Retinal pigment epithelial cell (primary cell): ENCODE results near the gene UBASH3B.
"Not testable (repeated sequence)": the region's sequence is repeated elsewhere in the genome, so short reads cannot be mapped to it uniquely, and the experiment has no call there.

ENCODE experiments used
- DNase-seq: peaks from one replicate; pipeline ENCODE4 v3.0.0-alpha.2; 2010; ENCODE audit warnings: low read depth
- H3K4me3 ChIP-seq: 2 replicates; pipeline ENCODE4 v1.5.1; 2011; ENCODE audit warnings: mild to moderate bottlenecking, low read length, control low read depth, moderate library complexity
- CTCF ChIP-seq: conservative IDR thresholded peaks from 2 replicates; pipeline ENCODE4 v1.5.1; 2011; ENCODE audit warnings: low read depth, low read length, control low read depth, inconsistent platforms

Gene UBASH3B, protein sequence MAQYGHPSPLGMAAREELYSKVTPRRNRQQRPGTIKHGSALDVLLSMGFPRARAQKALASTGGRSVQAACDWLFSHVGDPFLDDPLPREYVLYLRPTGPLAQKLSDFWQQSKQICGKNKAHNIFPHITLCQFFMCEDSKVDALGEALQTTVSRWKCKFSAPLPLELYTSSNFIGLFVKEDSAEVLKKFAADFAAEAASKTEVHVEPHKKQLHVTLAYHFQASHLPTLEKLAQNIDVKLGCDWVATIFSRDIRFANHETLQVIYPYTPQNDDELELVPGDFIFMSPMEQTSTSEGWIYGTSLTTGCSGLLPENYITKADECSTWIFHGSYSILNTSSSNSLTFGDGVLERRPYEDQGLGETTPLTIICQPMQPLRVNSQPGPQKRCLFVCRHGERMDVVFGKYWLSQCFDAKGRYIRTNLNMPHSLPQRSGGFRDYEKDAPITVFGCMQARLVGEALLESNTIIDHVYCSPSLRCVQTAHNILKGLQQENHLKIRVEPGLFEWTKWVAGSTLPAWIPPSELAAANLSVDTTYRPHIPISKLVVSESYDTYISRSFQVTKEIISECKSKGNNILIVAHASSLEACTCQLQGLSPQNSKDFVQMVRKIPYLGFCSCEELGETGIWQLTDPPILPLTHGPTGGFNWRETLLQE

DNA sequence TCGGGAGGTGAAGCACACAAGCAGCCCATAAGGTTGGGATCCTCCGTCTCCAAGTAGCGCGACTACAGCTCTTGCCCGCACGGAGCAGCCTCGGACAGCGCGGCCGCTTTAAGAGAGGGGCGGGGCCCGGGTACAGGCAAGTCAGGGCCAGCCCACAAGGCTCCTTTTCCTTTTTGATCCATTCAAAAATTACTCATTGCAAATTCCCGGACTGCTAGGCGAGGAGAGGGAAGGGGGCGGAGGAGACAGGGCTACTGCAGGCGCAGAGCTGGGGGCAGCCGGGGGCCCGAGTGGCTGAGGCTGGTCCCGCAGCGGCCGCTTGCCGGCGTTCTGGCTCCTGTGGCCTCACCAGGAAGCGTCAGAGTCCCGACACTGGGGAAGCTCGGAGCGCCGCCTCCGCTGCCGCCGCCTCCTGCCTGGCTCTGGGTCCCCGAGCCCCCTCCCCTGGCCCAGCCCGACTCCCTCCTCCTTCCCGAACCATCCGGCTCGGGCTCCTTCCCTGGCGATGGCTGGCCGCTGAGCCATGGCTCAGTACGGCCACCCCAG is at the start of gene UBASH3B:
UBASH3B (plus strand) TSS at position 196 of the 546 bp plus-strand sequence; CDS start at position 524, 328 bp downstream.
- H3K4me3 ChIP-seq = peak within 1 kb of the TSS; percentile 54
- peak; percentile 54 for DNase-seq
- TF ChIP-seq CTCF = no peak

DNA sequence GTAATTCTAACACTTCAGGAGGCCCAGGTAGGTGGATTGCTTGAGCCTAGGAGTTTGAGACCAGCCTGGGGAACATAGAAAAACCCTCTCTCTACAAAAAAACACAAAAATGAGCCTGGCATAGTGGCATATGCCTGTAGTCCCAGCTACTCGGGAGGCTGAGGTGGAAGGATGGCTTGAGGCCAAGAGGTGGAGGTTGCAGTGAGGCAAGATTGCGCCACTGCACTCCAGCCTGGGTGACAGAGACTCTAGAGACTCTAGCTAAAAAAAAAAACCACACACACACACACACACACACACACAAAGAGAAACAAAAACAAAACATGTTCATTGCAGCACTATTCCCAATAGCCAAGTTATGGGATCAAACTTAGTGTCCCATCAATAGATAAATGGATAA is 48.4 kb upstream of the UBASH3B start:
- DNase-seq, H3K4me3 ChIP-seq: not testable (repeated sequence)

DNA sequence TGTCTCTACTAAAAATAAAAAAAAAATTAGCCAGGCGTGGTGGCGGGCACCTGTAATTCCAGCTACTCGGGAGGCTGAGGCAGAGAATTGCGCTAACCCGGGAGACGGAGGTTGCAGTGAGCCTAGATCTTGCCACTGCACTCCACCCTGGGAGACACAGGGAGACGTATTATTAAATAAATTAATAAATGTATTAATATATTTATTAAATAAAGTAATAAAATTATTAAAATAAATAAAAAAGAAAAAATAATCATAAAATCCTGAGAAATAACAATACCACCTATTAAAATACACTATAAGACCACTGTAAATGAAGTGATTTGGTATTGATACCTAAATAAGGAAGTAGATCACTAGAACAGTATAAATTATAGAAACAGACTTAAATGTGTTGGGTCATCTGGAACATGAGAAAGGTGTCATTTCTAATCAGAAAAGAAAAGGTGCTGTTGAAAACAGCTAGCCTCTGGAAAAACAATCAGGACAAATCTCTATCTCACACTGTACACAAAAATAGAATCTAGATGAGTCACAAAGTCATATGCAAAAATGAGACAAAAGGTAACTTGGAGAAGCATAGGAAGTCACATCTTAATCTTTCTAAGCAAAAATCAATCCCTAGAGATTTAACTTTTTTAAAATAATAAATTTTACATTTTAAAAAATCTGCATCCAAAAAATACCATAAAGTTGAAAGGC is 43.2 kb upstream of the UBASH3B start:
- TF ChIP-seq CTCF = no peak
- DNase-seq = no peak
- no peak overlapping the region for H3K4me3 ChIP-seq

- no peak for TF ChIP-seq CTCF
- no peak overlapping the region for H3K4me3 ChIP-seq
- DNase-seq = no peak
These were observed 38.8 kb upstream of the UBASH3B start for GRCh38 chr11:122616718-122617117.

DNA sequence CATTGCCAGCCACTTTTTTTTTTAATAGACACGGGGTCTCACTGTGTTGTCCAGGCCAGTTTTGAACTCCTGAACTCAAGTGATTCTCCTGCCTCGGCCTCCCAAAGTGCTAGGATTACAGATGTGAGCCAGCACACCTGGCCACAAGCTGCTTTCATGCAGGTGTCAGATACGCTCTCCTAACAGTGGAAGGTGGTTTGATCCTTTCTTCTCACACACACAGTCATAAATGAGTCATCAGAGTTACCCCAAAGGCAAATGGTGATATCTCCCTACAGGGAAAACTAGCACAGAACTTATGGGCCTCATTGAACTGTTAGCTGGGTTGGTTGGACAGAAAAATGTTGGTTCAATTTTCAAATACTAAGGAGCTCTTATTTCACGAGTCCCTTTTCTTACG is 38.2 kb upstream of the UBASH3B start:
- no peak overlapping the region for H3K4me3 ChIP-seq
- no peak for TF ChIP-seq CTCF
- no peak for DNase-seq

DNA sequence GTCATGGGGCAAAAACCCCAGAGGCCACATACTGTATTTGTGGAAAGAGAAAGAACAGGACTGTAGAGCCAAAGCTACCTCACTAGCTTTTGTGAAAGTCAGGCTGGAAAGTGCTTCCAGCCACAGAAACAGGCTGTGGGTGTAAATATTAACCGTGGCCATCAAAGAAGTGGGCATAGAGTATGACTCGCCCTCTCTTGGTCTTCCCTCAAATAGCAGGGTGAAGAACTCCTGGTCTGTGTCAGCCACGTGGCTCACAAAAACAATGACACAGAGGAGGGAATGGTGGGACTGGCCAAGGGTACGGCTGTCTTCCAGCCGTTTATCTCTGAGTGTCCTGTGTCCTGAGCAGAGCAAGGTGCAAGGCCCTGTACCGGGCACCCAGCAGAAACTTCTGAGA is 37.6 kb upstream of the UBASH3B start:
- no peak for DNase-seq
- TF ChIP-seq CTCF = no peak
- no peak overlapping the region for H3K4me3 ChIP-seq

GRCh38 chr11:122618927-122619326 is 36.6 kb upstream of the UBASH3B start:
- H3K4me3 ChIP-seq = no peak overlapping the region
- TF ChIP-seq CTCF = no peak
- DNase-seq = no peak
